Measurements from ENCODE around the gene CRKL.
A peak's percentile ranks its signal among the peaks of the same experiment; 100 is the strongest.

CRKL gene

GRCh38 chr22:20918663-20919218 lies 1.5 kb downstream of the CRKL start:
- peaks cover 39% of the 10 kb centered on the region in 2 experiments for H3K4me1 ChIP-seq (ENCODE audit: control insufficient read depth in 1 of 2, insufficient read depth in 1 of 2, low read depth in 1 of 2, low read length in 1 of 2)
- peak overlapping the region; percentile 93 for H3K27ac ChIP-seq
- peak overlapping the region; percentile 88 to 98 for H3K4me3 ChIP-seq (ENCODE audit: low read depth in 1 of 2, low read length in 1 of 2)
- no peaks in the 10 kb centered on the region for H3K36me3 ChIP-seq
- H3K9me3 ChIP-seq: no peaks in the 10 kb centered on the region
- TF ChIP-seq, protein P1, sequence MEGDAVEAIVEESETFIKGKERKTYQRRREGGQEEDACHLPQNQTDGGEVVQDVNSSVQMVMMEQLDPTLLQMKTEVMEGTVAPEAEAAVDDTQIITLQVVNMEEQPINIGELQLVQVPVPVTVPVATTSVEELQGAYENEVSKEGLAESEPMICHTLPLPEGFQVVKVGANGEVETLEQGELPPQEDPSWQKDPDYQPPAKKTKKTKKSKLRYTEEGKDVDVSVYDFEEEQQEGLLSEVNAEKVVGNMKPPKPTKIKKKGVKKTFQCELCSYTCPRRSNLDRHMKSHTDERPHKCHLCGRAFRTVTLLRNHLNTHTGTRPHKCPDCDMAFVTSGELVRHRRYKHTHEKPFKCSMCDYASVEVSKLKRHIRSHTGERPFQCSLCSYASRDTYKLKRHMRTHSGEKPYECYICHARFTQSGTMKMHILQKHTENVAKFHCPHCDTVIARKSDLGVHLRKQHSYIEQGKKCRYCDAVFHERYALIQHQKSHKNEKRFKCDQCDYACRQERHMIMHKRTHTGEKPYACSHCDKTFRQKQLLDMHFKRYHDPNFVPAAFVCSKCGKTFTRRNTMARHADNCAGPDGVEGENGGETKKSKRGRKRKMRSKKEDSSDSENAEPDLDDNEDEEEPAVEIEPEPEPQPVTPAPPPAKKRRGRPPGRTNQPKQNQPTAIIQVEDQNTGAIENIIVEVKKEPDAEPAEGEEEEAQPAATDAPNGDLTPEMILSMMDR (IDR thresholded peaks at IDR 0.05): no peak
- no peaks in the 10 kb centered on the region for H3K27me3 ChIP-seq

DNA sequence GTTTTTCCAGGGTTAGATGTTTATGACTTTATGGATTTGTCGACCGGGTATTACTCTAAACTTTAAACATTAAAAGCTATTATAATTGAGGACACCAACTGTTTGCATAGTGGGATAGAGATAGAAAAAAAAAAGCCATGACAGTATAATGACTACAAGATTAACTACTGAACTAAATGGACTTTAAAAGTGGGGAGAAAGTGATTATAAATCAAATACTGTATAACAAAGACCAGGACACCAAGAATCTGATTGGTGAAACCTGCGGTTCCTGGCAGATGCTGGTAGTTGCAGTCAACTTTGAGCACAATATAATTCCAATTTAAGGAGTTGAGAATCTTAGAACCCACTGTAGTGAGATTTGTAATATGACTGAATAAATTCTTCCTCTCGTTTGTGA lies 2.5 kb downstream of the CRKL start:
- Histone ChIP-seq H3K36me3 (peaks cover 4% of the 10 kb centered on the region), H3K4me3 (ENCODE audit: low read depth in 1 of 2, low read length in 1 of 2) (peak overlapping the region; percentile 88 to 98), H3K4me1 (ENCODE audit: control insufficient read depth in 1 of 2, insufficient read depth in 1 of 2, low read depth in 1 of 2, low read length in 1 of 2) (peaks cover 39% of the 10 kb centered on the region in 2 experiments), H3K27ac (no peak overlapping the region), H3K9me3 (no peaks in the 10 kb centered on the region), H3K27me3 (no peaks in the 10 kb centered on the region)
- TF ChIP-seq, protein P1 (IDR thresholded peaks at IDR 0.05): no peak

DNA sequence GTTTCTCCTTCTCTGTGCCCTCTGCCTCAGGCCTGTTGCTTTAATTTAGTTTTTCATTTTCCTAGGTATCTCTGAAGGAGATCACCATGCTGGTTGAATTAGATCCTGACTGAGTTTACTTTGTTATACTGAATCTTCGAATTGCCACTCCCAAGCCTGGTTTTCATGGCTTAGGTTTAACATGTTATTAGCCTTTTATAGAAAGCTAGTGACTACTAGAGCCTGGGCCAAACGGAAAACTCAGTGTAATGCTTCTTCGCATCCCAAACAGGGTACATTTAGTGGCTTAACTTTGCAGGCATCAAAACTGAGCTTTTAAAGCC lies 3.6 kb downstream of the CRKL start:
- no peak overlapping the region for H3K4me3 ChIP-seq (ENCODE audit: low read depth in 1 of 2, low read length in 1 of 2)
- H3K9me3 ChIP-seq: no peaks in the 10 kb centered on the region
- H3K4me1 ChIP-seq (ENCODE audit: control insufficient read depth in 1 of 2, insufficient read depth in 1 of 2, low read depth in 1 of 2, low read length in 1 of 2): peaks cover 39% of the 10 kb centered on the region in 2 experiments
- TF ChIP-seq, protein P1 (IDR thresholded peaks at IDR 0.05): no peak
- no peaks in the 10 kb centered on the region for H3K27me3 ChIP-seq
- peaks cover 5% of the 10 kb centered on the region for H3K36me3 ChIP-seq
- peak overlapping the region; percentile 54 for H3K27ac ChIP-seq

- no peaks in the 10 kb centered on the region for H3K9me3 ChIP-seq
- H3K4me1 ChIP-seq (ENCODE audit: control insufficient read depth in 1 of 2, insufficient read depth in 1 of 2, low read depth in 1 of 2, low read length in 1 of 2): peaks cover 29 to 38% of the 10 kb centered on the region in 2 experiments
These were observed 5.0 kb downstream of the CRKL start for GRCh38 chr22:20922141-20922751.

DNA sequence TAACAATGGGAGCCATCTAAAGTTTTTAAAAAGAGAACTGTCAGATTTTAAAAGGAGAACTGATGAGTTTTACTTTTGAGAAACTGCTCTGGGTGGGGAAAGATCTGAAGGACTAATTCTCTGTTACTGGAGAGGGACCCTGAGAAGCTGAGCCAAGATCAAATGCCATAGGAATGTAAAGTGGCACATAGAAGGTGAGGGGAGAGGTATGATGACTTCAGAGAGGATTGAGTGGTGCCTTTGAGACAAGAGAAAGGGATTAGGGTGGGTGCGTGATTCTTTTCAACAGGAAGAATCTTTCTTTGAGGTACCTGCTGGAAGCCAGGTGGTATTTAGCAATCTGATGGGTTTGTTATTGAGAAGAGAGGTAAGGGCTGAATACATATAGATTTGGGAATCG lies 9.0 kb downstream of the CRKL start:
- TF ChIP-seq, protein P1 (IDR thresholded peaks at IDR 0.05): no peak
- no peak overlapping the region for H3K4me3 ChIP-seq (ENCODE audit: low read depth in 1 of 2, low read length in 1 of 2)
- peaks cover 5% of the 10 kb centered on the region for H3K36me3 ChIP-seq
- H3K9me3 ChIP-seq: no peaks in the 10 kb centered on the region
- H3K27me3 ChIP-seq: no peaks in the 10 kb centered on the region
- H3K27ac ChIP-seq: peak overlapping the region; percentile 58
- peaks cover 8% of the 10 kb centered on the region in 2 experiments for H3K4me1 ChIP-seq (ENCODE audit: control insufficient read depth in 1 of 2, insufficient read depth in 1 of 2, low read depth in 1 of 2, low read length in 1 of 2)

More at GRCh38 chr22:20922141-20922751, 5.0 kb downstream of the CRKL start:
- no peak overlapping the region for H3K27ac ChIP-seq
- peaks cover 5% of the 10 kb centered on the region for H3K36me3 ChIP-seq
- H3K27me3 ChIP-seq: no peaks in the 10 kb centered on the region
- TF ChIP-seq, protein P1 (IDR thresholded peaks at IDR 0.05): no peak
- no peak overlapping the region for H3K4me3 ChIP-seq (ENCODE audit: low read depth in 1 of 2, low read length in 1 of 2)

Measured in neutrophil (primary cell).